ENCODE data around the gene ARFIP1. TPM values are rescaled to one million over a fixed set of nuclear protein-coding genes. Genes with fewer than 3 reads are reported as not detected.

Gene ARFIP1
- total and polyA plus RNA-seq, 2 of the 8 experiments (the other 6 are each of a cell fraction or from before 2014, with no cell fraction given) = 13.5 to 38.0 TPM

DNA sequence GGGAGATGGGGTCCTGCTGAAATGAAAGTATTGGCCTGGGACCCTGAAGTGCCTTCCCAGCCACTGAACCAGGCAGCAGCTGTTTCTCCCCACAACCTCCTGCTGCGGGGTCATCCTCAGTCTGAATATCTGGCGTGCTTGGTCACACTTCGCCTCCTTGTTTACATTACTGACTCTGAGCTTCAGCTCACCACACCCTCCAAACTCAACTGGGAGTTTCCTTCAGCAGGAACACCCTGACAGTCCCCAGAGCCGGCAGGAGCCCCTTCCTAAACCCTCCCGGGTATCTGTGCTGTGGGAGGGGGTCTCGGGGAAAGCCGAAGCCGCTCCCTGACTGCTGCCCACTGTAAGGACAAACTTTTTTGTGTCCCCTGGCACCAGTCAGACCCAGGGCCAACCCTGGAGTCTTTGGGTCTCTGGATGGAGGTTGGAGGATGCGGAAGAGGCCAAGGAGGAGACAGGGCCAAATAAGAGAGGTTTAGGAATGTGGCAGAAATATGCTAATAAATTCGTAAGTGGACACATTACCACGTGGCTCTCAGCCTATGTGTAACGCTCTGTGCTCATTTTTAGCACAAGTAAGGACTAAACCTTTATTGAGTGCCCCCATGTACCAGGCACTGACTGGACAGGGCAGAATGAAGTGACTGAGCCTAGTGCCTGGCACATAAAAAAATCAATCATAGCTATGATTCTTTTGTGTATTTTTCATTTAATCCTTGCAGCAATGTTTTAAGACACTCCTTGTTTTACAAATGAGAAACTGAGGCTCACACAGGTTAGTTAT, 177.1 kb downstream of the ARFIP1 start (continued):
- no peak for TF ChIP-seq CBX8 (IDR thresholded peaks at IDR 0.05; ENCODE audit: borderline replicate concordance, low read depth, low read length)
- TF ChIP-seq JUN (IDR thresholded peaks at IDR 0.05; ENCODE audit: low read depth, low read length) = no peak
- no peak for TF ChIP-seq SIRT6 (IDR thresholded peaks at IDR 0.05; ENCODE audit: low read length)
- TF ChIP-seq CBX5 (IDR thresholded peaks at IDR 0.05; ENCODE audit: low read depth, low read length) = no peak
